Cerebellar cortex (tissue), 1 donor: ENCODE measurements around the gene COX7A2L.
"Not testable (repeated sequence)": the region's sequence is repeated elsewhere in the genome, so short reads cannot be mapped to it uniquely, and the experiment has no call there.

ENCODE experiments used
- DNase-seq: peaks from one replicate; pipeline ENCODE4 v3.0.0-alpha.2; 2015; ENCODE audit warnings: low spot score

Gene COX7A2L

DNA sequence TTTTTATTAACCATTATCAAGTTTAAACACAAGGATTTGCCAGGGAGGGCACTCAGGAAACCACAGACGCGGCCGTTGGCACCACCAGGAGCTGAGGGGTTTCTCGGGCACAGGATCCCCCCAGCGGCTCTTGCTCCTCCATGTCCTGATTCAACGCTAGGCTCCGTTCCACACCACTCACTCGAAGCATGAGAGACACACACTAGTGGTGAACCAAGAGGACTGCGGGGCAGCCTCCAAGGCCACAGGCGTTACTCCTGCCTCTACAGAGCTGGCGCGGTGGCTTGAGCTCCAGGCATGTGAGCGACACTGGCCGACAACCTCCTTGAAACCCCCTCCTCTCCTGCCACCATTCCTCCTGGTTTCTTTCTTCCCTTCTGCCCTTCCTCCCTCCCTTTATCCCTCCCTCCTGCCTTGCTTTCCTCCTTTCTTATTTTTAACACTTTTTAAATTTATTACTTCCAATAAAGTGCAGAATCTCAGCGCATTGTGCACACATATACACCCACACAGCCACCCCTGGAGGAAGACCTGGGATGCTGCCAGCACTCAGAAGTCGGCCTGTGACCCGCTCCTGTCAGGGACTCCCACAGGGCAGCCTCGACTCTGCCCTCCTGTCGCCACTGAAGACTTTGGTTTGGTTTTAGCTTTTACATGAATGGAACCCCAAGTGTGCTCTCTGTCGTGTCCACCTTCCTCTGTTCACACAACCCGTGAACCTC is 21.7 kb downstream of the COX7A2L start:
- peak; percentile 66 for DNase-seq

DNA sequence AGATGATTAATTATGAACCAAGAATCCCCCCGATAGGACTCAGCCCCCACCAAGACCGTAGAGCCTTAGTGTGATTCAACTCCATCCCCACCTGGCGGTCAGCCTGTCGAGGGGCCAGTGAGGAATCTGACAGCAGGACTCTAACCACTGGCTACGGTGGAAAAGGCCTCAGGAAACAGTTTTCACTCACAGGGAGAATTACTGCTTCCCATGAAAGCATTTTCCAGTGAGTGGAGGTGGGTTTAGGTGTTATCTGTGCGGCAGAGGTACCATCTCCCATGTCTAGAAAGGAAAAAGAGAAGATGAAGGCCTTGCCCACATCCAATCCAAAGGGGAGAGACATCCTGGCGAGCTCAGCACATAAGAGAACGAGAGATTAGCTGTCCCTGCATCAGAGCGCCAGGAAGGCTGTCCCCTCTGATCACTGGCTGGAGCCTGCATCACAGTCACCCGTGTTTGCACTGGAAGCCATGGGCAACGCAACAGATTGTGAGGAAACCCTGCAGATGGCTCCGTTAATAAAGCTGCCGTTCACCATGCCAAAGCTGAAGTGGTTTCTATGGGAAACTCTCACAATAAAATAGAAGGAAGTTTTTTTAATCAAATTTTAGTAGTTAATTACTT is 22.3 kb downstream of the COX7A2L start:
- DNase-seq, result peak; percentile 79

- DNase-seq, result no peak
Observed at GRCh38 chr2:42337846-42338566, 23.0 kb downstream of the COX7A2L start.

- DNase-seq, result no peak
Observed at GRCh38 chr2:42337356-42337820, 23.6 kb downstream of the COX7A2L start.

GRCh38 chr2:42336361-42336965 is 24.6 kb downstream of the COX7A2L start:
- DNase-seq, result no peak

DNA sequence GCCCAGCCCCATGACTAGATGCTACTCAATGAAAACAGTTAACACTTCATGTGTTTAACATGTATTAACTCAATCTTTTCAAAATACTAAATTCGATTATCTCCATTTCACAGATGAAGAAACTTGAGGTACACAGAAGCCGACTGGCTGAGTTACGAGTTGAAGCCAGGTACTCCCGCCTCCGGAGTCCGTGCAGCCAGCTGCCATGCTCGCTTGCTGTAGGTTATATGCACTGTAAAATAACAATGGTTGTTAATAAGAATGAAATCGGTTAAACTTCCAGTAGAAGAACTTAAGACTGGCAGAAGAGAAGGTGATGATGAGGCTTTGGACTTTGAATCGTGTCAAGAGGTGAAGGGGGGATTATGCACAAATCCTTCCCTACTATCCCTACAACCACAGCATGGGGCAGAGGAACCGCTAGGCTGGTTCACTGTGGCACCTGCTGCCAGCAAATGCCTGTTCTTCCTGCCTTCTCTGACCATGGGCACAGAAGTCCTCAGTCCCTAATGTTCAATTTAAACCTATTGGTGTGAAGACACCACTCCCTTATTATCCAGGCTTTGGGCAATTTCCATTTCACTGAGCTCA is 25.4 kb downstream of the COX7A2L start:
- no peak for DNase-seq

DNA sequence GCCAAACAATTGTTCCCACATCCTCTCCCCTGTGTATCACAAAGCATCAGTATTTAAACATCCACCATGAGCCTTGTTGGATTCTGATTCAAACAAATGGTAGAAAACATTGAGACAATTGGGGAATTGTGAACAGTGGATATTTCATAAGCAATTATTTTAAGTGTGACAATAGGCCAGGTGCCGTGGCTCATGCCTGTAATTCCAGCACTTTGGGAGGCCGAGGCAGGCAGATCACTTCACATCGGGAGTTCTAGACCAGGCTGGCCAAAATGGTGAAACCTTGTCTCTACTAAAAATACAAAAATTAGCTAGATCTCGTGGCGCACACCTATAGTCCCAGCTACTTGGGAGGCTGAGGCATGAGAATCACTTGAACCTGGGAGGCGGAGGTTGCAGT is 26.2 kb downstream of the COX7A2L start:
- not testable (repeated sequence) for DNase-seq

GRCh38 chr2:42334220-42334619 is 26.8 kb downstream of the COX7A2L start:
- DNase-seq, result no peak

- DNase-seq, result no peak
Observed at GRCh38 chr2:42333579-42333978, 27.4 kb downstream of the COX7A2L start.

GRCh38 chr2:42332575-42332974 is 28.4 kb downstream of the COX7A2L start:
- DNase-seq, result no peak

GRCh38 chr2:42331569-42332284 is 29.3 kb downstream of the COX7A2L start:
- no peak for DNase-seq

DNA sequence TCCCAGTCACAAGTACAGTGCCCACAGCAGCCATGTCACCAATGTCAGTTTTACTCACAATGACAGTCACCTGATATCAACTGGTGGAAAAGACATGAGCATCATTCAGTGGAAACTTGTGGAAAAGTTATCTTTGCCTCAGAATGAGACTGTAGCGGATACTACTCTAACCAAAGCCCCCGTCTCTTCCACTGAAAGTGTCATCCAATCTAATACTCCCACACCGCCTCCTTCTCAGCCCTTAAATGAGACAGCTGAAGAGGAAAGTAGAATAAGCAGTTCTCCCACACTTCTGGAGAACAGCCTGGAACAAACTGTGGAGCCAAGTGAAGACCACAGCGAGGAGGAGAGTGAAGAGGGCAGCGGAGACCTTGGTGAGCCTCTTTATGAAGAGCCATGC is 31.3 kb downstream of the COX7A2L start:
- DNase-seq, result no peak

DNA sequence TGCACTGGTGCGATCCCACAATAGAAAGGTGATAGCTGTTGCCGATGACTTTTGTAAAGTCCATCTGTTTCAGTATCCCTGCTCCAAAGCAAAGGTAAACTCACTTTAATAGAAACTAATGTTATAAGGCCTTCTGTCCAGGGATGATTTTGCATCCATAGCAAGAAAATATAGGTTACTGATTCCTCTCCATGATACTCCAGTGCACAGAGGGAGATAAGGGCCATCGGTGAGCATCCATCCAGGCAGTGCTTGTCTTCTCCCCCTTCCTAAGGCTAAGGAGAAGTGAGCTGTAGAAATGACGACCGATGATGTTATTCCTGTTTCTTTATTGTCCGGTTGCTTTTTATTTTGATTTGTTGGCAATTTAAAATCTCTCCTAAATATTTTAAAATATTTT is 32.1 kb downstream of the COX7A2L start:
- no peak for DNase-seq

GRCh38 chr2:42328148-42328833 is 32.7 kb downstream of the COX7A2L start:
- DNase-seq, result no peak

- no peak for DNase-seq
Observed at GRCh38 chr2:42327125-42327524, 33.9 kb downstream of the COX7A2L start.

DNA sequence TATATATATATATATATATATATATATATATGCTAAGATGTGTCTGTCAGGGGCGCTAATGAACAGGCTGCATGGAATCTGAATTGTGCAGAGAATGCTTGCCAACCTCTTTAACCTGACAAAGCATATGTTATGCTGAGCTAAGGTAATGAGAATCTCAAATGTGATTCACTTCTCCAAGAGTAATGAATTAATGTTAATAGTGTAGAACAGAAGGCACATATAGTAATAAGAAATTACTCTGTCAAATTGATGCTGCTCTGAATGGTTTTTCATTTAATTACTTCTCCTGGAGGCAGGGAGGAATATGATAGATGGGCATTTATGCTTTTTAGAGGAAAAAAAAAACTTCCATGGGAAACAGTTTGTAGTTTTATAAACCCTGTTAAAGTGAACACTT is 35.4 kb downstream of the COX7A2L start:
- no peak for DNase-seq

GRCh38 chr2:42324949-42325348 is 36.1 kb downstream of the COX7A2L start:
- DNase-seq, result no peak

GRCh38 chr2:42324244-42324643 is 36.8 kb downstream of the COX7A2L start:
- DNase-seq, result no peak

- DNase-seq, result no peak
Observed at GRCh38 chr2:42321452-42322064, 39.5 kb downstream of the COX7A2L start.

DNA sequence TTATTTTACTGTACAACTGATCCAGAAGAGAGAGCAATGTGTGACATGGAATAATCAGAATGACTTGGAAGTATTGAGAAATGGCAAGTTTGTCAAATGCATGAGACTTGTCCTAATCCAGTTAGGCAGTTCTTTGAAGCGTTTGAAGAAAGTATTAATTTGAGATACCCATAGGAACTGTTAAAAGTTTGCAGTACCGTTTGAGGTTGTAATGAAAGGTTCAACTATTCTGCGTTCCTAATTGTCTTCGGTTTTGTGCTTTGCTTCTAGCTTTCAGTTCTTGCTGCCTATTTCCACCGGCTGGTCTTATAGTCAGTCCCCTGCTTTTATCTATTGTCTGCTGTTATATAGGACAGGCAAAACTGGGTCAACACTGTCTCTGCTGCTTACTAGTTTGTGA is 41.8 kb downstream of the COX7A2L start:
- DNase-seq, result no peak

DNA sequence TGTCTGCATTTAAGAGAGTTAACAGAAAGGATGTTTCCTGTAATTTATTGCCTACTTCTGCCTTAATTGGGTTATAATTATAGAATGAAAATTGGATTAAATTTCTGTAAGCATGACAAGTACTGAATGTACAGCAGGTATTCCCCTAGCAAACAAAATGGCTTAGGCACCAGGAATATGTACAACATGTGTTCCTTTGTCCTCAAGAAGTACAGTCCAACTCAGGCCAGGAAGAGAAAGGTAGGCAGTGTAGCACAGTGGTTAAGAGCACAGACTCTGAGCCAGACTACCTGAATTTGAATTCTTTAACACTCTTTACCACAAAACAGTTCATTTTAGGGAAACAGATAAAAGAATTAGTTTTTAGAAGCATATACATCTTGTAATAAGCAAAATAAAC is 43.1 kb downstream of the COX7A2L start:
- DNase-seq, result no peak
